ENCODE data around the gene NEDD4L. TPM values are rescaled to one million over a fixed set of nuclear protein-coding genes. Genes with fewer than 3 reads are reported as not detected.

NEDD4L gene
- polyA plus RNA-seq, 1 of the 3 experiments (the other 2 are of a cell fraction), result 13.2 TPM

DNA sequence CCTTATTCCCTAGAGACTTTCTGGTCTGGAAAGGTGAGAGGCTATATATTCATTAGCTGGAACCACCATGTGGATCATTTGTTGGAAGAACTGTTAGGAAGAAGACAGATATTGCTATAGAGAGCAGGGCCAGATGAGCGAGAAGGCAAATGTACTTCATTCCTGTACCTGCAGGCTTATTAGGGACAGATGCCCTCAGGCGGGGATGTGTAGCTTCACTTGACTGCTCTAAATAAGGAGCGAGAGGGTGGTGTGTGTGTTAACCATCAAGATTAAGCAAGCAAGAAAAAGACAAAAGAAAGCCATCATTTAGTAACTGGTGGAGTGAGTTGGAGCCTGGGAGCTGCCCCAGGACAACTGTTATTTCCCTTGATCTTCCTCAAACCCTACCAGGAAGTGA, 36.4 kb downstream of the NEDD4L start (continued):
- TF ChIP-seq, protein P1, sequence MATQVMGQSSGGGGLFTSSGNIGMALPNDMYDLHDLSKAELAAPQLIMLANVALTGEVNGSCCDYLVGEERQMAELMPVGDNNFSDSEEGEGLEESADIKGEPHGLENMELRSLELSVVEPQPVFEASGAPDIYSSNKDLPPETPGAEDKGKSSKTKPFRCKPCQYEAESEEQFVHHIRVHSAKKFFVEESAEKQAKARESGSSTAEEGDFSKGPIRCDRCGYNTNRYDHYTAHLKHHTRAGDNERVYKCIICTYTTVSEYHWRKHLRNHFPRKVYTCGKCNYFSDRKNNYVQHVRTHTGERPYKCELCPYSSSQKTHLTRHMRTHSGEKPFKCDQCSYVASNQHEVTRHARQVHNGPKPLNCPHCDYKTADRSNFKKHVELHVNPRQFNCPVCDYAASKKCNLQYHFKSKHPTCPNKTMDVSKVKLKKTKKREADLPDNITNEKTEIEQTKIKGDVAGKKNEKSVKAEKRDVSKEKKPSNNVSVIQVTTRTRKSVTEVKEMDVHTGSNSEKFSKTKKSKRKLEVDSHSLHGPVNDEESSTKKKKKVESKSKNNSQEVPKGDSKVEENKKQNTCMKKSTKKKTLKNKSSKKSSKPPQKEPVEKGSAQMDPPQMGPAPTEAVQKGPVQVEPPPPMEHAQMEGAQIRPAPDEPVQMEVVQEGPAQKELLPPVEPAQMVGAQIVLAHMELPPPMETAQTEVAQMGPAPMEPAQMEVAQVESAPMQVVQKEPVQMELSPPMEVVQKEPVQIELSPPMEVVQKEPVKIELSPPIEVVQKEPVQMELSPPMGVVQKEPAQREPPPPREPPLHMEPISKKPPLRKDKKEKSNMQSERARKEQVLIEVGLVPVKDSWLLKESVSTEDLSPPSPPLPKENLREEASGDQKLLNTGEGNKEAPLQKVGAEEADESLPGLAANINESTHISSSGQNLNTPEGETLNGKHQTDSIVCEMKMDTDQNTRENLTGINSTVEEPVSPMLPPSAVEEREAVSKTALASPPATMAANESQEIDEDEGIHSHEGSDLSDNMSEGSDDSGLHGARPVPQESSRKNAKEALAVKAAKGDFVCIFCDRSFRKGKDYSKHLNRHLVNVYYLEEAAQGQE (IDR thresholded peaks at IDR 0.05; ENCODE audit: low read depth, low read length), result no peak
- TF ChIP-seq TEAD4 (IDR thresholded peaks at IDR 0.05; ENCODE audit: borderline replicate concordance, insufficient read depth), result no peak

DNA sequence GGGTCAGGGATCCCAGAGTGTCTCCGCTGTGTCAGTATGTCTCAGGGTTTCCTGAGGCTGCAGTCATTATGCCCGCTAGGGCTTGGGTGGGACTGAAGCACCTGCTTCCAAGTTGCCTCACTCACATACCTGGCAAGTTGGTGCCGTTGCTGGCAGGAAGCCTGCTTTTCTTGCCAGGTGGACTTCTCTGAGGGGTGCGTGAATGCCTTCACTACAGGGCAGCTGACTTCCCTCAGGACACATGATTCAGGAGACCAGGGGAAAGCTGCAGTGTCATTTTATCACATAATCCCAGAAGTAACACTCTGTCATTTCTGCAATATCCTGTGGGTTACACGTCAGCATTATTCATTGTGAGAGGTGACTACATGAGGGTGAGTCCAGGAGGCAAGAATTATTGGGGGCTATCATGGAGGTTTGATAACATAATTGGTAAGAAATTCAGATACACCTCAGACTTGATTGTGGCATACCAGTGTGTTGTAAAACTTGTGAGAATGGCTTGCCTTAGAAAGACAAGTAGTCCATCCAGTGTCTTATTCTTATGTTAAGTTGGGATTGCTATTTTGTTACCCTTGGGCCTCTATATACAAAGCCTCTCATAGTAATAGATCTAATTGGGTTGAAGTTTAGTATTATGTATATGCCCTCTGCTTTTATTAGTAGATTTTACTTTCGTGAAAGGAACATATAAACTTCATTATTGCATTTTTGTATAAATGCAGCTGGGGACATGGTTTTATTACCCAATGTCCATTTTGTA, 44.1 kb downstream of the NEDD4L start:
- Histone ChIP-seq H3K4me3 (ENCODE audit: low read depth in 2 of 2, low read length in 1 of 2) (no peak overlapping the region), H3K9me2 (no peaks in the 10 kb centered on the region), H3K27ac (ENCODE audit: low read depth in 2 of 2, low read length in 1 of 2) (no peak overlapping the region), H3K36me3 (replicated peaks in 1 of 2; ENCODE audit: control insufficient read depth in 1 of 2, insufficient read depth in 2 of 2, low read length in 1 of 2) (no peaks in the 10 kb centered on the region), H3K27me3 (ENCODE audit: insufficient read depth) (no peaks in the 10 kb centered on the region), H2AFZ (ENCODE audit: low read depth) (no peak overlapping the region), H3K79me2 (ENCODE audit: insufficient read depth) (no peaks in the 10 kb centered on the region), H3K9ac (no peak overlapping the region), H3F3A (replicated peaks; ENCODE audit: insufficient read depth) (no peaks in the 10 kb centered on the region), H4K20me1 (ENCODE audit: insufficient read depth) (no peaks in the 10 kb centered on the region), H3K4me2 (no peak overlapping the region), H3K4me1 (ENCODE audit: control insufficient read depth in 1 of 2, insufficient read depth in 2 of 2, low read depth in 1 of 2, low read length in 1 of 2) (no peaks in the 10 kb centered on the region), H3K9me3 (no peaks in the 10 kb centered on the region)
- 89% methylated on average over 3 of the region's 6 CpGs for WGBS (ENCODE audit: low lambda C conversion rate)
- DNase-seq, result no peak
- ChIA-PET POLR2A (no interaction called here), CTCF (interaction anchor here (0.7 to 1.5 kb wide), 2 partner anchors 33 to 36 kb away, joined by 3 to 4 read pairs; no protein-coding TSS in a partner anchor)
- TF ChIP-seq CHD2 (IDR thresholded peaks at IDR 0.05; ENCODE audit: low read length, partially characterized antibody), result no peak
- no peak for TF ChIP-seq YY1 (IDR thresholded peaks at IDR 0.05; ENCODE audit: low read depth)
- TF ChIP-seq SIN3A (IDR thresholded peaks at IDR 0.05; ENCODE audit: borderline replicate concordance, low read depth, low read length), result no peak
- TF ChIP-seq TCF12 (IDR thresholded peaks at IDR 0.05), result no peak
- TF ChIP-seq, protein P2, sequence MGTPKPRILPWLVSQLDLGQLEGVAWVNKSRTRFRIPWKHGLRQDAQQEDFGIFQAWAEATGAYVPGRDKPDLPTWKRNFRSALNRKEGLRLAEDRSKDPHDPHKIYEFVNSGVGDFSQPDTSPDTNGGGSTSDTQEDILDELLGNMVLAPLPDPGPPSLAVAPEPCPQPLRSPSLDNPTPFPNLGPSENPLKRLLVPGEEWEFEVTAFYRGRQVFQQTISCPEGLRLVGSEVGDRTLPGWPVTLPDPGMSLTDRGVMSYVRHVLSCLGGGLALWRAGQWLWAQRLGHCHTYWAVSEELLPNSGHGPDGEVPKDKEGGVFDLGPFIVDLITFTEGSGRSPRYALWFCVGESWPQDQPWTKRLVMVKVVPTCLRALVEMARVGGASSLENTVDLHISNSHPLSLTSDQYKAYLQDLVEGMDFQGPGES (IDR thresholded peaks at IDR 0.05; ENCODE audit: low read depth, low read length), result no peak
- no peak for TF ChIP-seq TEAD4 (IDR thresholded peaks at IDR 0.05; ENCODE audit: borderline replicate concordance, insufficient read depth)

DNA sequence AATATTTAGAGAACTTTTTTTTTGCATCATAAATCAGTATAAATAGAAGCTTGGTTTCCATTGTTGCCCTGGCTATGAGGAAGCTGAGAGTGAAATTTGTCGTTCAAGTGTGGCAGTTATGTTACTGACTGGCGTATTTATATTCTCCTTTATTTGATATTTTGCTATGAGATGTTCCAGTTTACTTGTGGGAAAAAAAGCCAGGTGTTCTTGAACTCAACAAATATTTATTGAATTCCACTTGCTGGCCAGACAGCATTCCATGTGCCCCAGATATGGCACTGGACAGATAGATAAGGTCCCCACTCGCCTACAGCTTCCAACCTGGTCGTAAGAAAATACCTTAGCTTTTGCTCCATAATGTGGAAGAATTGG, 44.7 kb downstream of the NEDD4L start:
- H3K27ac ChIP-seq (ENCODE audit: low read depth in 2 of 2, low read length in 1 of 2), result no peak overlapping the region
- no peaks in the 10 kb centered on the region for H3K4me1 ChIP-seq (ENCODE audit: control insufficient read depth in 1 of 2, insufficient read depth in 2 of 2, low read depth in 1 of 2, low read length in 1 of 2)
- H4K20me1 ChIP-seq (ENCODE audit: insufficient read depth), result no peaks in the 10 kb centered on the region
- 97% methylated on average over 4 of the region's 4 CpGs for WGBS (ENCODE audit: low lambda C conversion rate)
- ChIA-PET CTCF (interaction anchor here (0.7 to 1.5 kb wide), 2 partner anchors 33 to 37 kb away, joined by 3 to 4 read pairs; no protein-coding TSS in a partner anchor), POLR2A (no interaction called here)
- TF ChIP-seq JUND (IDR thresholded peaks at IDR 0.05), result no peak
- TF ChIP-seq FOXM1 (IDR thresholded peaks at IDR 0.05; ENCODE audit: low read depth), result no peak
- no peak for TF ChIP-seq MEF2A (IDR thresholded peaks at IDR 0.05; ENCODE audit: borderline replicate concordance, low read depth)
- TF ChIP-seq FOSL2 (IDR thresholded peaks at IDR 0.05; ENCODE audit: borderline replicate concordance, low read depth), result no peak
- TF ChIP-seq RAD21 (IDR thresholded peaks at IDR 0.05; ENCODE audit: low read length), result no peak
- no peak for TF ChIP-seq EP300 (IDR thresholded peaks at IDR 0.05; ENCODE audit: borderline replicate concordance in 1 of 2, low read depth in 1 of 2, low read length in 1 of 2)
- TF ChIP-seq NFIC (IDR thresholded peaks at IDR 0.05; ENCODE audit: borderline replicate concordance), result no peak
- TF ChIP-seq, protein P3, sequence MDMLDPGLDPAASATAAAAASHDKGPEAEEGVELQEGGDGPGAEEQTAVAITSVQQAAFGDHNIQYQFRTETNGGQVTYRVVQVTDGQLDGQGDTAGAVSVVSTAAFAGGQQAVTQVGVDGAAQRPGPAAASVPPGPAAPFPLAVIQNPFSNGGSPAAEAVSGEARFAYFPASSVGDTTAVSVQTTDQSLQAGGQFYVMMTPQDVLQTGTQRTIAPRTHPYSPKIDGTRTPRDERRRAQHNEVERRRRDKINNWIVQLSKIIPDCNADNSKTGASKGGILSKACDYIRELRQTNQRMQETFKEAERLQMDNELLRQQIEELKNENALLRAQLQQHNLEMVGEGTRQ (IDR thresholded peaks at IDR 0.05; ENCODE audit: borderline replicate concordance, low read depth, low read length), result no peak
- TF ChIP-seq GABPA (IDR thresholded peaks at IDR 0.05; ENCODE audit: low read depth), result no peak
- TF ChIP-seq TAF1 (IDR thresholded peaks at IDR 0.05; ENCODE audit: borderline replicate concordance, low read depth, low read length), result no peak
- TF ChIP-seq TCF12 (IDR thresholded peaks at IDR 0.05), result no peak
- no peak for TF ChIP-seq EZH2phosphoT487 (IDR thresholded peaks at IDR 0.05; ENCODE audit: borderline replicate concordance, low read depth)
- TF ChIP-seq TEAD4 (IDR thresholded peaks at IDR 0.05; ENCODE audit: borderline replicate concordance, insufficient read depth), result no peak
- TF ChIP-seq RCOR1 (IDR thresholded peaks at IDR 0.05; ENCODE audit: low read length), result no peak
- TF ChIP-seq SIN3A (IDR thresholded peaks at IDR 0.05; ENCODE audit: borderline replicate concordance, low read depth, low read length), result no peak
- no peak for TF ChIP-seq RFX5 (IDR thresholded peaks at IDR 0.05; ENCODE audit: low read length)
- H2AFZ ChIP-seq (ENCODE audit: low read depth), result no peak overlapping the region
- no peak overlapping the region for H3K4me3 ChIP-seq (ENCODE audit: low read depth in 2 of 2, low read length in 1 of 2)
- no peaks in the 10 kb centered on the region for H3K36me3 ChIP-seq (replicated peaks in 1 of 2; ENCODE audit: control insufficient read depth in 1 of 2, insufficient read depth in 2 of 2, low read length in 1 of 2)
- no peaks in the 10 kb centered on the region for H3K9me3 ChIP-seq
- no peaks in the 10 kb centered on the region for H3K27me3 ChIP-seq (ENCODE audit: insufficient read depth)
- DNase-seq, result no peak
- H3K9ac ChIP-seq, result no peak overlapping the region
- H3F3A ChIP-seq (replicated peaks; ENCODE audit: insufficient read depth), result no peaks in the 10 kb centered on the region
- H3K4me2 ChIP-seq, result no peak overlapping the region
- H3K79me2 ChIP-seq (ENCODE audit: insufficient read depth), result no peaks in the 10 kb centered on the region
- H3K9me2 ChIP-seq, result no peaks in the 10 kb centered on the region

Measured in SK-N-SH (cell line).